Right cardiac atrium (tissue), 5 donors: Measurements from ENCODE around the gene DDR1. TPM values are rescaled to one million over a fixed set of nuclear protein-coding genes. Genes with fewer than 3 reads are reported as not detected.
A peak's percentile ranks its signal among the peaks of the same experiment; 100 is the strongest.

Experiments used
- ATAC-seq, 2 donors: fragments of 200-7000 bp; cut with Tn5 transposase; one replicate each; pipeline versions ENCODE4 v1.8.0 to v1.9.1; 2020; ENCODE audit warnings: moderate library complexity in 2 of 2, mild to moderate bottlenecking in 1 of 2
- DNase-seq, 3 donors: peaks; one replicate each; pipeline ENCODE4 v3.0.0-alpha.2; 2020
- H3K27ac ChIP-seq: one replicate; pipeline ENCODE4 v1.5.1; 2013; ENCODE audit warnings: mild to moderate bottlenecking, low read length, control low read depth, moderate library complexity
- H3K27me3 ChIP-seq: one replicate; pipeline ENCODE4 v1.6.1; 2013; ENCODE audit not compliant: control insufficient read depth, insufficient read depth
- H3K4me1 ChIP-seq: one replicate; pipeline ENCODE4 v1.6.1; 2013; ENCODE audit warnings: low read length; ENCODE audit not compliant: control insufficient read depth, insufficient read depth
- H3K4me3 ChIP-seq: one replicate; pipeline ENCODE4 v1.5.1; 2013; ENCODE audit warnings: low read length, control low read depth
- H3K9me3 ChIP-seq: one replicate; pipeline ENCODE4 v1.6.1; 2013; ENCODE audit warnings: low read length; ENCODE audit not compliant: control insufficient read depth
- WGBS: extraction: QIAGEN DNeasy Blood & Tissue Kit; methylation state at CpG from one replicate; pipeline ENCODE4 v1.1.7; 2013; 5-methylcytosine and 5-hydroxymethylcytosine counted together
- intact Hi-C, 4 donors: fragments of 100-400 bp; cut with DNase I; formaldehyde crosslinking; loops; one replicate each; pipeline versions ENCODE4 v1.11.0 to v1.14.0; 2022 to 2023
- microRNA-seq, 2 donors: library from miRNA; unstranded; fragments of <30 nt; microRNA quantifications; one replicate each; pipeline ENCODE4 v1.2.0, GENCODE V29; 2020 to 2021
- polyA plus RNA-seq: library from polyadenylated mRNA; stranded (reverse); fragments of 200-250 nt; gene quantifications from one replicate; pipeline ENCODE4 v1.2.3, GENCODE V29; 2013
- total RNA-seq, 4 donors: library from RNA; stranded (reverse); fragmentation: NEBNext Ultra II Directional; extraction: Animal tissue kit (Norgen Biotek cat#: 25700); gene quantifications; one replicate each; pipeline ENCODE4 v1.2.1, GENCODE V29; 2021
- donor health status: healthy with polysubstance abuse.
- donor health status: DM: no; HTN: yes; CAD: no.
- donor health status: DM: no; HTN: no; CAD: no.
- donor health status: DM: no; HTN: yes; CAD: no; lungs with severe emphysema.
- donor health status: DM: yes; HTN: yes; CAD: no.

DDR1 gene
- total and polyA plus RNA-seq, 5 donors, result 46.9 to 120 (median 97.1) TPM

GRCh38 chr6:30939473-30939872 lies 55.2 kb downstream of the DDR1 start:
- no peak overlapping the region for H3K4me3 ChIP-seq
- intact Hi-C loops, result no loop called here
- no peaks in the 10 kb centered on the region for H3K9me3 ChIP-seq
- WGBS, result 60% methylated on average over 3 of the region's 3 CpGs
- no peak overlapping the region for H3K27ac ChIP-seq
- H3K4me1 ChIP-seq, result peaks cover 5% of the 10 kb centered on the region
- DNase-seq (no peak), ATAC-seq (no peak)
- no peaks in the 10 kb centered on the region for H3K27me3 ChIP-seq

- no peak within 1 kb of the TSS for H3K4me3 ChIP-seq
- H3K27ac ChIP-seq, result no peak within 1 kb of the TSS
- peaks cover 5% of the 10 kb centered on the region for H3K4me1 ChIP-seq
- WGBS, result 60% methylated on average over 16 of the region's 16 CpGs
- ATAC-seq (no peak), DNase-seq (no peak)
- H3K9me3 ChIP-seq, result no peaks in the 10 kb centered on the region
- intact Hi-C loops, result no loop called here
- no peaks in the 10 kb centered on the region for H3K27me3 ChIP-seq
Measured at GRCh38 chr6:30940361-30940986, 56.2 kb downstream of the DDR1 start, which contains the start of gene MUCL3. TSS of gene MUCL3 (plus strand) at chr6:30940973. CDS start at chr6:30941000, 27 bp downstream.

GRCh38 chr6:30942338-30943060 lies 58.2 kb downstream of the DDR1 start:
- Histone ChIP-seq H3K27me3 (no peaks in the 10 kb centered on the region), H3K4me1 (peaks cover 5% of the 10 kb centered on the region), H3K27ac (no peak overlapping the region), H3K4me3 (no peak overlapping the region), H3K9me3 (no peaks in the 10 kb centered on the region)
- ATAC-seq (peak; percentile 81 to 91), DNase-seq (peak; percentile 83 to 88 (median 85))
- 12% methylated on average over 15 of the region's 15 CpGs for WGBS
- intact Hi-C loops, result no loop called here

- ATAC-seq, result no peak
- H3K27ac ChIP-seq, result no peak overlapping the region
- H3K4me1 ChIP-seq, result peaks cover 5% of the 10 kb centered on the region
- 91% methylated on average over 4 of the region's 4 CpGs for WGBS
- no peak overlapping the region for H3K4me3 ChIP-seq
- H3K9me3 ChIP-seq, result no peaks in the 10 kb centered on the region
- intact Hi-C loops, result no loop called here
- no peaks in the 10 kb centered on the region for H3K27me3 ChIP-seq
- DNase-seq, result no peak
Measured at GRCh38 chr6:30944051-30944450, 59.7 kb downstream of the DDR1 start.

DNA sequence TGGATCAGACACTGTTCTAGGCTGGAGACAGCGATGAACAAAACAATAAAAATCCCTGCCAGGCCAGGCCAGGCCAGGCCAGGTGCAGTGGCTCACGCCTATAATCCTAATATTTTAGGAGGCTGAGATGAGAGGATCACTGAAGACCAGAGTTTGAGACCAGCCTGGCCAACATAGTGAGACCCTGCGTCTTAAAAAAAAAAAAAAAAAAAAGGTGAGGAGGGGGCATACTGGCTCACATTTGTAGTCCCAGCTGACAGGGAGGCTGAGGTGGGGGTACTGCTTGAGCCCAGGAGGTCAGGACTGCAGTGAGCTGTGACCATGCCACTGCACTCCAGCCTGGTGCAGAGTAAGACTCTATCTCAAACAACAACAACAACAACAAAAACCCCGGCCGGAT lies 61.0 kb downstream of the DDR1 start:
- Histone ChIP-seq H3K27me3 (no peaks in the 10 kb centered on the region), H3K4me3 (no peak overlapping the region), H3K4me1 (peaks cover 5% of the 10 kb centered on the region), H3K9me3 (no peaks in the 10 kb centered on the region), H3K27ac (no peak overlapping the region)
- 84% methylated on average over 5 of the region's 5 CpGs for WGBS
- ATAC-seq (no peak), DNase-seq (no peak)
- intact Hi-C loops, result no loop called here

GRCh38 chr6:30947231-30947630 lies 62.9 kb downstream of the DDR1 start:
- Histone ChIP-seq H3K27me3 (no peaks in the 10 kb centered on the region), H3K4me3 (no peak overlapping the region), H3K27ac (no peak overlapping the region), H3K9me3 (no peaks in the 10 kb centered on the region), H3K4me1 (peaks cover 5% of the 10 kb centered on the region)
- ATAC-seq (no peak), DNase-seq (no peak)
- intact Hi-C loops, result no loop called here
- WGBS, result 84% methylated on average over 4 of the region's 4 CpGs

GRCh38 chr6:30948811-30949210 lies 64.5 kb downstream of the DDR1 start:
- H3K4me1 ChIP-seq, result no peaks in the 10 kb centered on the region
- DNase-seq (no peak), ATAC-seq (no peak)
- 93% methylated on average over 6 of the region's 6 CpGs for WGBS
- no peaks in the 10 kb centered on the region for H3K27me3 ChIP-seq
- H3K4me3 ChIP-seq, result no peak overlapping the region
- H3K27ac ChIP-seq, result no peak overlapping the region
- H3K9me3 ChIP-seq, result no peaks in the 10 kb centered on the region
- intact Hi-C loops, result no loop called here

Small RNA genes within 50 kb of the gene (microRNA-seq; reads per million reads assigned to microRNA genes)
- gene MIR4640, result 0.54 to 2.1 reads per million in 2 donors

Other genes starting within 250 kb of the DDR1 start
- gene C6orf136, start 237.4 kb upstream of the DDR1 start, total RNA-seq, result 10 to 100 TPM; 37.9 to 53.0 (median 45.5) TPM
- gene C6orf136, start 237.4 kb upstream of the DDR1 start, polyA plus RNA-seq, result 46.3 TPM
- gene DHX16, start 211.5 kb upstream of the DDR1 start, total RNA-seq, result 10 to 100 TPM; 18.2 to 23.4 (median 20.4) TPM
- gene DHX16, start 211.5 kb upstream of the DDR1 start, polyA plus RNA-seq, result 17.0 TPM
- gene PPP1R18, start 197.9 kb upstream of the DDR1 start, total RNA-seq, result 10 to 100 TPM; 21.8 to 33.9 (median 23.5) TPM
- 23.1 TPM for gene PPP1R18, start 197.9 kb upstream of the DDR1 start, polyA plus RNA-seq
- gene NRM, start 193.5 kb upstream of the DDR1 start, total RNA-seq, result 1 to 10 TPM; 2.5 to 5.8 (median 5.0) TPM
- 5.3 TPM for gene NRM, start 193.5 kb upstream of the DDR1 start, polyA plus RNA-seq
- gene MDC1, start 167.2 kb upstream of the DDR1 start, total RNA-seq, result 10 to 100 TPM; 20.7 to 26.6 (median 24.2) TPM
- gene MDC1, start 167.2 kb upstream of the DDR1 start, polyA plus RNA-seq, result 11.1 TPM
- gene TUBB, start 164.2 kb upstream of the DDR1 start, total RNA-seq, result 100 to 1,000 TPM; 130 to 250 (median 200) TPM
- 170 TPM for gene TUBB, start 164.2 kb upstream of the DDR1 start, polyA plus RNA-seq
- gene FLOT1, start 141.8 kb upstream of the DDR1 start, total RNA-seq, result 100 to 1,000 TPM; 180 to 208 (median 199) TPM
- 264 TPM for gene FLOT1, start 141.8 kb upstream of the DDR1 start, polyA plus RNA-seq
- 10 to 100 TPM; 22.4 to 60.2 (median 34.1) TPM for gene IER3, start 140.0 kb upstream of the DDR1 start, total RNA-seq
- 63.6 TPM for gene IER3, start 140.0 kb upstream of the DDR1 start, polyA plus RNA-seq
- 10 to 100 TPM; 13.6 to 29.7 (median 18.2) TPM for gene GTF2H4, start 23.7 kb downstream of the DDR1 start, total RNA-seq
- 10.6 TPM for gene GTF2H4, start 23.7 kb downstream of the DDR1 start, polyA plus RNA-seq
- 10 to 100 TPM; 14.8 to 20.8 (median 16.9) TPM for gene VARS2, start 29.7 kb downstream of the DDR1 start, total RNA-seq
- 14.2 TPM for gene VARS2, start 29.7 kb downstream of the DDR1 start, polyA plus RNA-seq
- under 1 TPM in 1 of 4 donors, not detected in 3; 0.45 TPM for gene SFTA2, start 47.7 kb downstream of the DDR1 start, total RNA-seq
- gene SFTA2, start 47.7 kb downstream of the DDR1 start, polyA plus RNA-seq, result not detected
- gene MUCL3, start 56.5 kb downstream of the DDR1 start, total RNA-seq, result not detected
- not detected for gene MUCL3, start 56.5 kb downstream of the DDR1 start, polyA plus RNA-seq
- not detected for gene MUC21, start 99.2 kb downstream of the DDR1 start, total RNA-seq
- 0.07 TPM for gene MUC21, start 99.2 kb downstream of the DDR1 start, polyA plus RNA-seq
- gene MUC22, start 126.0 kb downstream of the DDR1 start, total RNA-seq, result under 1 TPM in 3 of 4 donors, not detected in 1; 0.06 to 0.14 (median 0.06) TPM
- gene MUC22, start 126.0 kb downstream of the DDR1 start, polyA plus RNA-seq, result 0.14 TPM
- gene C6orf15, start 228.1 kb downstream of the DDR1 start, total RNA-seq, result not detected
- not detected for gene C6orf15, start 228.1 kb downstream of the DDR1 start, polyA plus RNA-seq
- gene PSORS1C1, start 230.3 kb downstream of the DDR1 start, total RNA-seq, result 1 to 10 TPM; 1.4 to 4.5 (median 4.4) TPM
- 6.5 TPM for gene PSORS1C1, start 230.3 kb downstream of the DDR1 start, polyA plus RNA-seq
- gene CDSN, start 235.9 kb downstream of the DDR1 start, total RNA-seq, result under 1 TPM in 2 of 4 donors, not detected in 2; 0.14 to 0.17 TPM
- gene CDSN, start 235.9 kb downstream of the DDR1 start, polyA plus RNA-seq, result 0.11 TPM